ENCODE results near the gene GDAP2.

GDAP2 gene

DNA sequence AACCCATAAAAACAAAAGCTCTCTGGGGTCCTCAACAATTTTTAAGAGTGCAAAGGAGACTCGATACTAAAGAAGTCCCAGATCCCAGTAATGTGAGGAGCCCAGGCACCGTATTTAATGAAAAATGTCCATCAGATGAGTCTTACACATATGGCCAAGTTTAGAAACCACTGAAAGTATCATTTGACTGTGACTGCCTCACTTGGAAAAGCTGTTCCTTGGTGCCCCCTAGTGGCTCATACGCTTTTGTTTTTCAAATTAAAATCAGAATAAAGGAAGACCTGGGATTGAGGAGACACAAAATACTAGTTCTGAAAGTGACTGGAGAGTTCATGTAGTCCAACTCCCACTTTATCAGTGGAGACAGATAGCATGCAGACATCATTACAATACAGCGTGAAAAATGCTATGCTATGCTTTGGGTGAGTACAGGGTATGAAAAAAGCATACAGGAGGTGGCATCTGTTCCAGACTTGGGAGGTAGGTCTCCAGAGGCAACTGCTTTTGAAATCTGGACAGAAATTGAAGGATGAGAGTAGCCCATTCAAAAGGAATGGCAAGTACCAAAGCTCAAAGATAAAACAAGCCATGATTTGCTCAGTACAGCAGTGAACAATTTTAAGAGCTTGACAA is 33.8 kb downstream of the GDAP2 start:
- TF ChIP-seq, protein P1, sequence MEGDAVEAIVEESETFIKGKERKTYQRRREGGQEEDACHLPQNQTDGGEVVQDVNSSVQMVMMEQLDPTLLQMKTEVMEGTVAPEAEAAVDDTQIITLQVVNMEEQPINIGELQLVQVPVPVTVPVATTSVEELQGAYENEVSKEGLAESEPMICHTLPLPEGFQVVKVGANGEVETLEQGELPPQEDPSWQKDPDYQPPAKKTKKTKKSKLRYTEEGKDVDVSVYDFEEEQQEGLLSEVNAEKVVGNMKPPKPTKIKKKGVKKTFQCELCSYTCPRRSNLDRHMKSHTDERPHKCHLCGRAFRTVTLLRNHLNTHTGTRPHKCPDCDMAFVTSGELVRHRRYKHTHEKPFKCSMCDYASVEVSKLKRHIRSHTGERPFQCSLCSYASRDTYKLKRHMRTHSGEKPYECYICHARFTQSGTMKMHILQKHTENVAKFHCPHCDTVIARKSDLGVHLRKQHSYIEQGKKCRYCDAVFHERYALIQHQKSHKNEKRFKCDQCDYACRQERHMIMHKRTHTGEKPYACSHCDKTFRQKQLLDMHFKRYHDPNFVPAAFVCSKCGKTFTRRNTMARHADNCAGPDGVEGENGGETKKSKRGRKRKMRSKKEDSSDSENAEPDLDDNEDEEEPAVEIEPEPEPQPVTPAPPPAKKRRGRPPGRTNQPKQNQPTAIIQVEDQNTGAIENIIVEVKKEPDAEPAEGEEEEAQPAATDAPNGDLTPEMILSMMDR (IDR thresholded peaks at IDR 0.05; ENCODE audit: low read depth, low read length, missing control alignments) = peak; percentile 66
- no peak overlapping the region for H3K4me3 ChIP-seq (ENCODE audit: low read depth, low read length)
- peak; percentile 90 for DNase-seq (ENCODE audit: low read depth)
- in situ Hi-C loops (cut with HindIII; ENCODE audit: low sequenced_read_pairs) = loop anchor here (25.0 kb wide), 1 partner anchor 358 kb away; no protein-coding TSS in a partner anchor

DNA sequence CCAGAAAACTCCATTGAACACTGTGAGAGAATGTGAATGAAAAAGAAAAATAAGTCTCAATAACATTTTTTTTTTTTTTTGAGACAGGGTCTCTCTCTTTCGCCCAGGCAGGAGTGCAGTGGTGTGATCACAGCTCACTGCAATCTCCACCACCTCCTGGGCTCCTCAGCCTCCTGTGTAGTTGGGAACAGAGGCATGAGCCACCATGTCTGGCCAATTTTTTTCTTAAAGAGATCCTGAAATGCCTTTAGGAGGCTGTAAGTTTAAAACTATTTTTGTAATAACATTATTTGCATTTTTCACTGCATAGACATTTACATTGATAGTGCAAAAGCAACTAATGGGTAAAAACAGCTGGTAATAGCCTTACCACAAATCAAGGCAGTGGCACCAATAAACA is 35.3 kb downstream of the GDAP2 start:
- DNase-seq (ENCODE audit: low read depth) = no peak
- in situ Hi-C loops (cut with HindIII; ENCODE audit: low sequenced_read_pairs) = loop anchor here (25.0 kb wide), 1 partner anchor 357 kb away; no protein-coding TSS in a partner anchor
- no peak overlapping the region for H3K4me3 ChIP-seq (ENCODE audit: low read depth, low read length)
- TF ChIP-seq, protein P1 (IDR thresholded peaks at IDR 0.05; ENCODE audit: low read depth, low read length, missing control alignments) = no peak

DNA sequence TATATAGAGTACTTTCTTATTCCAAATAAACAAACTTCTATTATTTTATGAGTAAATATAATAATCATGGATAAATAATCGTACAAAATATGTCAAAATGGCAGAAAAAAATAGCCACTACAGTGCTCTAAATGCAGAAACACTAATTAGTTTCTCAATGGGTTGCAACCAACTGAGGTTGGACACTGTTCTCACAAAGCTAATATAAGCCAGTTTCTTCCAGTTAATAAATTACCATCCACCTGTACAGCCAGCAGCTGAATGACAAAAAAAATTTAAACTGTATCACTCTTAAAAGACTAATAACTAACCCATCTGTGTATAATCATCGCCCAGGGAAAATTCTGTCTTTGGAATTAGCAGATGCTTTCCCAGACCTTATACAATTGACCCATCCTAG is 36.9 kb downstream of the GDAP2 start:
- TF ChIP-seq, protein P1 (IDR thresholded peaks at IDR 0.05; ENCODE audit: low read depth, low read length, missing control alignments) = no peak
- DNase-seq (ENCODE audit: low read depth) = no peak
- no peak overlapping the region for H3K4me3 ChIP-seq (ENCODE audit: low read depth, low read length)
- in situ Hi-C loops (cut with HindIII; ENCODE audit: low sequenced_read_pairs) = loop anchor here (25.0 kb wide), 1 partner anchor 355 kb away; no protein-coding TSS in a partner anchor

DNA sequence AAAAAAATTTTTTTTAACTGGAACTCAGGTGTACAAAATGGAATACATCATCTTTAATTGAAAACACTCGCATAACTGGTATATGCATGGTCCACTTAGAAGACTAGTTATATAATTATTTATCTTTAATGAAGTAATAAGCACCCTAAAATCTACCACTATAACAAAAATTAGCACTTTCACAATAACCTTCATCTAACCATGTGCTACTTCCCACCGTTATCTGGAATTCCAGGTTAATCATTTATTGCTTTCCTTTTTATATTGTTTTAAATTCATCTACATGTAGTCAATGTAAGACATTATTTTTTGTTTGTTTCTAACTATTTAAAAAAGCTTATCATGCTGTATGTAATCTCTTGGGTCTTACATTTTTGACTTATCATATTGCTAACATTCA is 39.0 kb downstream of the GDAP2 start:
- no peak for DNase-seq (ENCODE audit: low read depth)
- in situ Hi-C loops (cut with HindIII; ENCODE audit: low sequenced_read_pairs) = loop anchor here (25.0 kb wide), 1 partner anchor 353 kb away; no protein-coding TSS in a partner anchor
- TF ChIP-seq, protein P1 (IDR thresholded peaks at IDR 0.05; ENCODE audit: low read depth, low read length, missing control alignments) = no peak
- no peak overlapping the region for H3K4me3 ChIP-seq (ENCODE audit: low read depth, low read length)

DNA sequence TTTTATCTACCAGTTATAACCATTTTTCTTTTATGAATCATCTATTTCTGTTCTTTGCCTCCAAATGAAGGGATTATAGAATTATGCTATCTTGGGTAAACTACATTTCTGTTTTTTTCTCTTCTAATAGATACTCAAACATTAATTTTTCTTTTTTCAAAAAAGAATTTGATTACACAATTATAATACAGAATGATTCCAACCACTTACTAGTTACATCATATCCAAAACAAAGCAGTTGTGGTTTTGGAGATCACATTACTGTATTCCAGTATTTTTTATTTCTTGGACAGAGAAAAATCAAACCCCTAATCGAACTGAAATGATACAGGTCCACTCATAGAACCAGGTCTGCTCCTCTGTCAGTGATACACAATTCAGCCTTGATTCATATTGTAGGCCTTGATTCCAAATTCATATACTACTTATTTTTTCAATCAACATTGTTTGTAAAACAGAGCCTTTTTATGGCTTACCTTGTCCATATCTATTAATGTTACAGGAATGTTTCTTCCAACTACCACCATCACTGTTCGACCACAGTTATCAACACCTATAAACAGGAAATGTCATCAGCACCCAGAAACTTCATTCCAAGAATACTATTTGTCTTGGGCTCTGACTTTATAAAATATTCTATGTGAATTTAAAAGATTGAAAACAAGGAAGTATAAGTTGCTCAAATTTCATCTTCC is 43.2 kb downstream of the GDAP2 start:
- no peak for DNase-seq (ENCODE audit: low read depth)
- H3K4me3 ChIP-seq (ENCODE audit: low read depth, low read length) = no peak overlapping the region
- in situ Hi-C loops (cut with HindIII; ENCODE audit: low sequenced_read_pairs) = loop anchor here (25.0 kb wide), 1 partner anchor 349 kb away; no protein-coding TSS in a partner anchor
- TF ChIP-seq, protein P1 (IDR thresholded peaks at IDR 0.05; ENCODE audit: low read depth, low read length, missing control alignments) = no peak

DNA sequence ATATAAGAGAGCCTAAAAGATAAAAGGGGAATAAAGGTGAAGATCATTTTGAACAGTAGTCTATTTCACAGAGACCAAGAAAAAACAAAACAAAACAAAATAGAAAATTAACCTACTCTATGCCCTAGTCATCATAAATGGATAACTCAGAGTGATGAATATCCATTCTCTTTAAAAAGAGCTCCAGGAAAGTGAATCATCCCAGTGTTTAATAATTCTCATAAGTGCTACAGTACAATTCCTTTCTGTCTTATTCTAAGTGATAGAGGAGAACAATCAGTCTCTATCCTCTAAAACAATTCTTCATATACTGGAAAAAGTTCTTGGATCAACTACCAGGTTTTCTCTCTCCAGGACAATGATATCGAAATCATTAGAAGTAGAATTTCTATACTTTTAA is 45.8 kb downstream of the GDAP2 start:
- DNase-seq (ENCODE audit: low read depth) = no peak
- H3K4me3 ChIP-seq (ENCODE audit: low read depth, low read length) = no peak overlapping the region
- in situ Hi-C loops (cut with HindIII; ENCODE audit: low sequenced_read_pairs) = loop anchor here (25.0 kb wide), 1 partner anchor 346 kb away; no protein-coding TSS in a partner anchor
- TF ChIP-seq, protein P1 (IDR thresholded peaks at IDR 0.05; ENCODE audit: low read depth, low read length, missing control alignments) = no peak

Data from astrocyte of the cerebellum (primary cell).